HepG2 (cell line): ENCODE results near the gene MYO1G. TPM values are rescaled to one million over a fixed set of nuclear protein-coding genes. Genes with fewer than 3 reads are reported as not detected.

Source experiments
- ATAC-seq: fragments of 200-7000 bp; cut with Tn5 transposase; 3 replicates; pipeline ENCODE4 v1.9.1; 2020; ENCODE audit warnings: mild to moderate bottlenecking, moderate library complexity
- BruUV-seq: library from RNA; stranded (reverse); fragments of 400-500 nt; replicated peaks from 2 replicates; lab custom pipeline; 2021; lab: Mats Ljungman, UMichigan
- CTCF ChIA-PET: fragments of 300-600 bp; formaldehyde crosslinking; extraction: SDS; loops from one replicate; lab custom pipeline; 2021; ENCODE audit warnings: low total read pairs, inconsistent platforms, low intra/inter-chr PET ratio; lab: Yijun Ruan, JAX
- POLR2A ChIA-PET: fragments of 350-600 bp; sonication (Branson Sonifier 250); formaldehyde crosslinking; loops from one replicate; lab custom pipeline; 2020; ENCODE audit warnings: antibody characterized with exemption, inconsistent platforms; lab: Yijun Ruan, JAX
- DNase-seq: peaks from one replicate; pipeline ENCODE4 v3.0.0-alpha.2; 2015; ENCODE audit warnings: low spot score
- FAIRE-seq: peaks from 3 replicates; lab custom pipeline; 2011; peaks lifted over from hg19 to GRCh38; lab: Jason Lieb, UNC
- H2AFZ ChIP-seq: one replicate; pipeline ENCODE4 v1.6.1; 2011; ENCODE audit warnings: low read length, inconsistent platforms
- H3K27ac ChIP-seq: fragments of 300-600 bp; 3 replicates; pipeline ENCODE4 v1.8.0; 2011; ENCODE audit warnings: mixed run types, mild to moderate bottlenecking, mixed read lengths, low read length, inconsistent platforms; ENCODE audit not compliant: insufficient read depth; ENCODE audit errors: extremely low read length
- H3K27me3 ChIP-seq, 2 experiments: fragments of 200-600 bp in 1 of 2; 2 replicates in 1 of 2; 3 replicates in 1 of 2; pipeline versions ENCODE4 v1.6.0 to v1.8.0; 2011; ENCODE audit warnings: low read length in 2 of 2, mild to moderate bottlenecking in 2 of 2, moderate library complexity in 2 of 2, inconsistent platforms in 1 of 2; ENCODE audit not compliant: insufficient read depth in 2 of 2, control insufficient read depth in 1 of 2
- H3K36me3 ChIP-seq, 2 experiments: fragments of 200-600 bp in 1 of 2; replicated peaks in 1 of 2; 2 replicates in 1 of 2; 3 replicates in 1 of 2; pipeline versions ENCODE4 v1.5.1 to v1.8.0; 2011; ENCODE audit warnings: low read length in 2 of 2, inconsistent platforms in 1 of 2; ENCODE audit not compliant: insufficient read depth in 2 of 2, control insufficient read depth in 1 of 2
- H3K4me1 ChIP-seq: 2 replicates; pipeline ENCODE4 v1.5.1; 2012; ENCODE audit warnings: low read length, inconsistent platforms; ENCODE audit not compliant: insufficient read depth
- H3K4me2 ChIP-seq: 2 replicates; pipeline ENCODE4 v1.6.0; 2011; ENCODE audit warnings: low read depth, low read length, inconsistent platforms
- H3K4me3 ChIP-seq, 3 experiments: fragments of 200-600 bp in 1 of 3; sonication (generic), shearing (Covaris generic) in 1 of 3; replicated peaks in 1 of 3; 2 replicates each; pipeline ENCODE4 v1.5.1; 2011 to 2016; ENCODE audit warnings: low read length in 3 of 3, inconsistent platforms in 2 of 3, low read depth in 2 of 3, mild to moderate bottlenecking in 2 of 3, control low read depth in 1 of 3, mixed read lengths in 1 of 3; ENCODE audit not compliant: insufficient read depth in 1 of 3
- H3K79me2 ChIP-seq: one replicate; pipeline ENCODE4 v1.6.1; 2011; ENCODE audit warnings: low read length, inconsistent platforms; ENCODE audit not compliant: insufficient read depth
- H3K9ac ChIP-seq: 2 replicates; pipeline ENCODE4 v1.6.0; 2011; ENCODE audit warnings: mild to moderate bottlenecking, low read depth, low read length, inconsistent platforms; ENCODE audit not compliant: insufficient read depth
- H3K9me3 ChIP-seq: 2 replicates; pipeline ENCODE4 v1.5.1; 2012; ENCODE audit warnings: mild to moderate bottlenecking, low read length
- H4K20me1 ChIP-seq: 2 replicates; pipeline ENCODE4 v1.6.0; 2011; ENCODE audit warnings: inconsistent platforms, mild to moderate bottlenecking, low read length, moderate library complexity; ENCODE audit not compliant: insufficient read depth
- CCDC6 ChIP-seq: sonication (generic); formaldehyde crosslinking; IDR thresholded peaks from 2 replicates; pipeline ENCODE4 v1.8.1; 2022; ENCODE audit warnings: mild to moderate bottlenecking, missing genetic modification reagents, moderate library complexity
- GATAD2A ChIP-seq: IDR thresholded peaks from 2 replicates; pipeline ENCODE4 v1.6.1; 2016
- HNF4A ChIP-seq: sonication (generic); formaldehyde crosslinking; IDR thresholded peaks from 2 replicates; pipeline ENCODE4 v1.4.0; 2020; ENCODE audit warnings: missing genetic modification reagents
- KLF15 ChIP-seq: sonication (generic); formaldehyde crosslinking; IDR thresholded peaks from 2 replicates; pipeline ENCODE4 v1.8.1; 2023; ENCODE audit warnings: borderline replicate concordance, mild to moderate bottlenecking, inconsistent platforms, missing genetic modification reagents, mixed read lengths
- KMT2A ChIP-seq: sonication (generic); formaldehyde crosslinking; IDR thresholded peaks from 2 replicates; pipeline ENCODE4 v1.4.0; 2020; ENCODE audit warnings: missing genetic modification reagents
- MYC ChIP-seq: sonication (generic); formaldehyde crosslinking; IDR thresholded peaks from 2 replicates; pipeline ENCODE4 v1.9.0; 2021; ENCODE audit warnings: missing genetic modification reagents, borderline replicate concordance
- NONO ChIP-seq, 2 experiments: fragments of 450-650 bp in 1 of 2; sonication (generic) in 1 of 2; formaldehyde crosslinking in 1 of 2; IDR thresholded peaks in 1 of 2; conservative IDR thresholded peaks in 1 of 2; 2 replicates each; pipeline versions ENCODE4 v1.6.1 to v1.8.0; 2017 to 2022; ENCODE audit warnings: mild to moderate bottlenecking in 1 of 2, missing genetic modification reagents in 1 of 2, moderate library complexity in 1 of 2
- NR2F1 ChIP-seq, 2 experiments: fragments of 450-650 bp in 1 of 2; formaldehyde crosslinking in 1 of 2; IDR thresholded peaks; 2 replicates each; pipeline versions ENCODE4 v1.5.0 to v1.6.1; 2016 to 2020; ENCODE audit warnings: mild to moderate bottlenecking in 1 of 2, missing compliant biosample characterization in 1 of 2, missing genetic modification reagents in 1 of 2, moderate library complexity in 1 of 2
- ONECUT2 ChIP-seq: sonication (generic); formaldehyde crosslinking; IDR thresholded peaks from 2 replicates; pipeline ENCODE4 v1.4.0; 2020; ENCODE audit warnings: missing genetic modification reagents
- PATZ1 ChIP-seq: sonication (generic); formaldehyde crosslinking; IDR thresholded peaks from 2 replicates; pipeline ENCODE4 v1.4.0; 2020; ENCODE audit warnings: missing genetic modification reagents
- PITX1 ChIP-seq: sonication (generic); formaldehyde crosslinking; IDR thresholded peaks from 2 replicates; pipeline ENCODE4 v1.5.1; 2020; ENCODE audit warnings: mild to moderate bottlenecking, missing genetic modification reagents
- POLR2G ChIP-seq: fragments of 200-400 bp; formaldehyde crosslinking; IDR thresholded peaks from 2 replicates; pipeline ENCODE4 v1.6.1; 2018; ENCODE audit warnings: mild to moderate bottlenecking, low read depth, low read length, moderate library complexity
- RBM22 ChIP-seq: fragments of 200-400 bp; formaldehyde crosslinking; optimal IDR thresholded peaks from 2 replicates; pipeline ENCODE3; 2017; ENCODE audit warnings: mild to moderate bottlenecking, low read length, moderate library complexity
- SALL1 ChIP-seq: sonication (generic); formaldehyde crosslinking; IDR thresholded peaks from 2 replicates; pipeline ENCODE4 v1.8.0; 2022; ENCODE audit warnings: mild to moderate bottlenecking, missing genetic modification reagents
- SCMH1 ChIP-seq: sonication (generic); formaldehyde crosslinking; IDR thresholded peaks from 2 replicates; pipeline ENCODE4 v1.9.0; 2021; ENCODE audit warnings: missing genetic modification reagents, mild to moderate bottlenecking, borderline replicate concordance
- ZBTB3 ChIP-seq: sonication (generic); formaldehyde crosslinking; IDR thresholded peaks from 2 replicates; pipeline ENCODE4 v1.4.0; 2020; ENCODE audit warnings: low read depth, mild to moderate bottlenecking, moderate library complexity, missing genetic modification reagents, borderline replicate concordance
- ZMYM3 ChIP-seq: sonication (generic); formaldehyde crosslinking; IDR thresholded peaks from 2 replicates; pipeline ENCODE4 v1.5.1; 2020; ENCODE audit warnings: mild to moderate bottlenecking, missing genetic modification reagents
- ZNF274 ChIP-seq: sonication (generic); formaldehyde crosslinking; IDR thresholded peaks from 2 replicates; pipeline ENCODE4 v1.5.1; 2020; ENCODE audit warnings: mild to moderate bottlenecking, missing genetic modification reagents
- ZNF543 ChIP-seq: sonication (generic); formaldehyde crosslinking; IDR thresholded peaks from 2 replicates; pipeline ENCODE4 v1.4.0; 2020; ENCODE audit warnings: mild to moderate bottlenecking, missing genetic modification reagents
- ZNF549 ChIP-seq: sonication (generic); formaldehyde crosslinking; IDR thresholded peaks from 2 replicates; pipeline ENCODE4 v1.5.0; 2020; ENCODE audit warnings: missing genetic modification reagents
- ZNF724P ChIP-seq: sonication (generic); formaldehyde crosslinking; IDR thresholded peaks from 2 replicates; pipeline ENCODE4 v1.8.0; 2022; ENCODE audit warnings: missing genetic modification reagents, borderline replicate concordance
- ZNF737 ChIP-seq: sonication (generic); formaldehyde crosslinking; IDR thresholded peaks from 2 replicates; pipeline ENCODE4 v1.5.0; 2020; ENCODE audit warnings: missing genetic modification reagents, mild to moderate bottlenecking, borderline replicate concordance
- ZNF746 ChIP-seq: sonication (generic); formaldehyde crosslinking; IDR thresholded peaks from 2 replicates; pipeline ENCODE4 v1.8.0; 2022; ENCODE audit warnings: mild to moderate bottlenecking, missing genetic modification reagents
- ZNF766 ChIP-seq: sonication (generic); formaldehyde crosslinking; IDR thresholded peaks from 2 replicates; pipeline ENCODE4 v1.5.0; 2020; ENCODE audit warnings: missing genetic modification reagents, borderline replicate concordance
- WGBS: methylation state at CpG from one replicate; pipeline ENCODE4 v1.1.6; 2017; ENCODE audit warnings: low lambda C conversion rate; 5-methylcytosine and 5-hydroxymethylcytosine counted together
- in situ Hi-C: cut with HindIII; loops from 2 replicates; pipeline ENCODE4 v1.10.0; 2017; ENCODE audit warnings: low pct_unique_long_range_greater_than_20kb; ENCODE audit not compliant: extremely low pct_ligation_motif_present
- intact Hi-C: fragments of 100-400 bp; cut with micrococcal nuclease; formaldehyde crosslinking; loops from one replicate; pipeline ENCODE4 v1.10.0; 2022; ENCODE audit not compliant: unreplicated experiment
- polyA plus RNA-seq, 8 experiments: library from polyadenylated mRNA; depleted of rRNA in 3 of 8; stranded (reverse) in 7 of 8; unstranded in 1 of 8; fragments of >200 nt; fragmentation: Illumina TruSeq in 4 of 8; extraction: Trizol in 4 of 8; gene quantifications; 2 replicates each; pipeline versions ENCODE4 v1.2.1 to v1.2.3, GENCODE V29; 2011 to 2016; ENCODE audit warnings: low read depth in 4 of 8, missing spikeins in 1 of 8, mixed read lengths in 1 of 8; ENCODE audit not compliant: insufficient read depth in 1 of 8
- total RNA-seq, 5 experiments: library from RNA; depleted of rRNA; stranded (reverse); fragments of >200 nt; fragmentation: Illumina TruSeq; extraction: Trizol; gene quantifications; 2 replicates each; pipeline ENCODE4 v1.2.3, GENCODE V29; 2016; ENCODE audit warnings: low read depth in 1 of 5

MYO1G gene
- total and polyA plus RNA-seq, 2 of the 13 experiments (the other 11 are each of a cell fraction or from before 2014, with no cell fraction given), result 0.29 to 1.1 TPM

- intact Hi-C loops, result loop anchor here (2.0 kb wide), 1 partner anchor 27 kb away; no protein-coding TSS in a partner anchor
- CTCF ChIA-PET, result no interaction called here
- TF ChIP-seq ZNF724P (CRISPR knock-in tag), result no peak
- no peak for TF ChIP-seq ZBTB3 (CRISPR knock-in tag)
- TF ChIP-seq ZNF737 (CRISPR knock-in tag), result no peak
- no peak for TF ChIP-seq POLR2G
- peak; percentile 86 for TF ChIP-seq GATAD2A (CRISPR knock-in tag)
- no peak for TF ChIP-seq CCDC6 (CRISPR knock-in tag)
- TF ChIP-seq KMT2A (CRISPR knock-in tag), result peak; percentile 26; the same call in 1 of the 2 replicates
- no peak for TF ChIP-seq RBM22
- TF ChIP-seq KLF15 (CRISPR knock-in tag), result no peak
- no peak for TF ChIP-seq NR2F1 (CRISPR knock-in tag; IDR thresholded peaks at IDR 0.05)
- TF ChIP-seq PITX1 (CRISPR knock-in tag), result peak; percentile 48; the same call in 1 of the 2 replicates
- no peak for TF ChIP-seq ZNF549 (CRISPR knock-in tag)
- TF ChIP-seq ZMYM3 (CRISPR knock-in tag), result peak; percentile 77; the same call in 1 of the 2 replicates
- TF ChIP-seq ZNF543, result no peak
- 0 out of 2 replicates have a peak, but pooled peaks have one; percentile 67 for TF ChIP-seq ZNF746
- 0 out of 2 replicates have a peak, but pooled peaks have one; percentile 11 for TF ChIP-seq MYC (CRISPR knock-in tag)
- 0 out of 2 replicates have a peak, but pooled peaks have one; percentile 29 for TF ChIP-seq ZNF274 (CRISPR knock-in tag)
- peak; percentile 81 for TF ChIP-seq ONECUT2
- TF ChIP-seq ZNF766, result 0 out of 2 replicates have a peak, but pooled peaks have one; percentile 40
- TF ChIP-seq SALL1 (CRISPR knock-in tag), result peak; percentile 48; the same call in 1 of the 2 replicates
- no peak for TF ChIP-seq SCMH1 (CRISPR knock-in tag)
- peak; percentile 57 for TF ChIP-seq PATZ1 (CRISPR knock-in tag)
- TF ChIP-seq HNF4A (CRISPR knock-in tag), result peak; percentile 64
- no peak for TF ChIP-seq NONO (IDR thresholded peaks at IDR 0.05)
- TF ChIP-seq NONO (CRISPR knock-in tag; conservative IDR thresholded peaks at IDR 0.05), result peak; percentile 80
Measured at GRCh38 chr7:44971902-44972441, 6.8 kb downstream of the MYO1G start.

More at GRCh38 chr7:44971902-44972441, 6.8 kb downstream of the MYO1G start:
- POLR2A ChIA-PET, result interaction anchor here (0.8 to 4.1 kb wide), 13 partner anchors 10 to 910 kb away, joined by 3 to 83 read pairs (median 6); partner anchors contain the start of genes CCM2, DDX56, H2AZ2 and TBRG4
- H3K36me3 ChIP-seq, result no peaks in the 10 kb centered on the region
- no peaks in the 10 kb centered on the region for H3K9me3 ChIP-seq
- no peak overlapping the region for H2AFZ ChIP-seq
- FAIRE-seq, result peak; percentile 93
- H3K79me2 ChIP-seq, result no peaks in the 10 kb centered on the region
- no TSS peak for BruUV-seq
- peaks cover 2 to 5% of the 10 kb centered on the region in 2 experiments; a peak in 2 of 5 replicates for H3K27me3 ChIP-seq
- H3K27ac ChIP-seq, result peak overlapping the region; percentile 52
- in situ Hi-C loops, result loop anchor here (25.0 kb wide), 1 partner anchor 290 kb away; no protein-coding TSS in a partner anchor
- H3K4me2 ChIP-seq, result peak overlapping the region; percentile 84
- H3K4me1 ChIP-seq, result peaks cover 67% of the 10 kb centered on the region
- no peaks in the 10 kb centered on the region for H4K20me1 ChIP-seq
- WGBS, result 1% methylated on average over 5 of the region's 5 CpGs
- H3K9ac ChIP-seq, result peak overlapping the region; percentile 28; the same call in 1 of the 2 replicates
- DNase-seq, result peak; percentile 77
- H3K4me3 ChIP-seq, result peak overlapping the region; percentile 23 to 59 (median 32); a peak in 5 of 6 replicates
- ATAC-seq, result peak; percentile 69
